Measurements from ENCODE around the gene GLYATL3.

GRCh38 chr6:49515485-49516146 lies 15.9 kb downstream of the GLYATL3 start:
- TF ChIP-seq CTCF (IDR thresholded peaks at IDR 0.05 in 4 of 5, conservative IDR thresholded peaks at IDR 0.05 in 1 of 5): no peak
- no peak for TF ChIP-seq POLR2A (IDR thresholded peaks at IDR 0.05)
